ENCODE measurements around the gene HOPX. TPM values are rescaled to one million over a fixed set of nuclear protein-coding genes. Genes with fewer than 3 reads are reported as not detected.
"Not testable (repeated sequence)": the region's sequence is repeated elsewhere in the genome, so short reads cannot be mapped to it uniquely, and the experiment has no call there.

Gene HOPX
- total RNA-seq, 4 donors from 2014 or later, result 271 to 316 (median 289) TPM

GRCh38 chr4:56698329-56698728, 17.2 kb upstream of the HOPX start:
- TF ChIP-seq CTCF (IDR thresholded peaks at IDR 0.05) (no peak), POLR2A (IDR thresholded peaks at IDR 0.05) (no peak)
- peak overlapping the region in 2 of 3 donors; percentile 2 to 21 for H3K27ac ChIP-seq
- no peaks in the 10 kb centered on the region for H3K9me3 ChIP-seq
- H3K36me3 ChIP-seq, result no peaks in the 10 kb centered on the region
- H3K4me3 ChIP-seq (replicated peaks in 1 of 3), result no peak overlapping the region
- intact Hi-C loops (cut with DNase I), result no loop called here
- no peaks in the 10 kb centered on the region for H3K27me3 ChIP-seq
- DNase-seq, result peak; percentile 82 to 83
- WGBS, 2 donors, result 37 to 47% methylated on average over 4 of the region's 4 CpGs
- H3K4me1 ChIP-seq, result peaks cover 12 to 21% of the 10 kb centered on the region in 2 donors

- 81 to 87% methylated on average over 5 of the region's 5 CpGs for WGBS, 2 donors
- Histone ChIP-seq H3K27me3 (no peaks in the 10 kb centered on the region), H3K4me1 (peaks cover 20 to 33% of the 10 kb centered on the region in 2 donors), H3K9me3 (no peaks in the 10 kb centered on the region), H3K27ac (no peak overlapping the region), H3K36me3 (no peaks in the 10 kb centered on the region), H3K4me3 (replicated peaks in 1 of 3) (no peak overlapping the region)
- TF ChIP-seq CTCF (IDR thresholded peaks at IDR 0.05) (no peak), POLR2A (IDR thresholded peaks at IDR 0.05) (no peak)
- no peak for DNase-seq
- intact Hi-C loops (cut with DNase I), result no loop called here
Measured at GRCh38 chr4:56696056-56696455, 15.0 kb upstream of the HOPX start.

DNA sequence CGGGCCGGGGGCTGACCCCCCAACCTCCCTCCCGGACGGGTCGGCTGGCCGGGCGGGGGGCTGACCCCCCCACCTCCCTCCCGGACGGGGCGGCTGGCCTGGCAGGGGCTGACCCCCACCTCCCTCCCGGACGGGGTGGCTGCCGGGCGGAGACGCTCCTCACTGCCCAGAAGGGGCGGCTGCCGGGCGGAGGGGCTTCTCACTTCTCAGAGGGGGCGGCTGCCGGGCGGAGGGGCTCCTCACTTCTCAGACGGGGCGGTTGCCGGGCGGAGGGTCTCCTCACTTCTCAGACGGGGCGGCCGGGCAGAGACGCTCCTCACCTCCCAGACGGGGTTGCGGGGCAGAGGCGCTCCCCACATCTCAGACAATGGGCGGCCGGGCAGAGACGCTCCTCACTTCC, 12.4 kb upstream of the HOPX start:
- DNase-seq; H3K36me3 ChIP-seq; H3K9me3 ChIP-seq; H3K27ac ChIP-seq; intact Hi-C loops (cut with DNase I); H3K4me3 ChIP-seq (replicated peaks in 1 of 3); H3K27me3 ChIP-seq: not testable (repeated sequence)
- H3K4me1 ChIP-seq, result peaks cover 15 to 39% of the 10 kb centered on the region in 2 donors
- 67 to 90% methylated on average over 3 to 6 of the region's 35 CpGs for WGBS, 2 donors

DNA sequence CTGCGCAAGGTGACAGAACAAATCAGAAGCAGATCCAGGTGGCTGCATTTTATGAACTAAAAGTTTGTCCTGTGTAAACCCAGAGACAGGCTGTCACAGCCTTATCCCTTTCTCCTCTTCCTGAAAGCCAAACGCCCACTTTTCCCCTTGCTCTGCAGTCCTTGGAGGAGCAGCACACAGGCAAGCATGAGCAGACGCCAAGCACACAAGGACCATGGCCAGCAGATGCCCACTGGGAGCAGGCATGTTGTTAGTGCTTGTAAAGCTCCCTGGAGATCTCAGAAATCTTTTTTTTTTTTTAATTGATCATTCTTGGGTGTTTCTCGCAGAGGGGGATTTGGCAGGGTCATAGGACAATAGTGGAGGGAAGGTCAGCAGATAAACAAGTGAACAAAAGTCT, 11.5 kb upstream of the HOPX start:
- intact Hi-C loops (cut with DNase I), result no loop called here
- Histone ChIP-seq H3K27ac (peak overlapping the region; percentile 15 to 87 (median 69)), H3K4me1 (peaks cover 8 to 32% of the 10 kb centered on the region in 2 donors), H3K36me3 (no peaks in the 10 kb centered on the region), H3K27me3 (no peaks in the 10 kb centered on the region), H3K4me3 (replicated peaks in 1 of 3) (no peak overlapping the region), H3K9me3 (no peaks in the 10 kb centered on the region)
- DNase-seq, result peak; percentile 69
- TF ChIP-seq POLR2A (IDR thresholded peaks at IDR 0.05) (no peak), CTCF (IDR thresholded peaks at IDR 0.05) (no peak)
- WGBS, 2 donors, result 29 to 40% methylated on average over 4 of the region's 4 CpGs

DNA sequence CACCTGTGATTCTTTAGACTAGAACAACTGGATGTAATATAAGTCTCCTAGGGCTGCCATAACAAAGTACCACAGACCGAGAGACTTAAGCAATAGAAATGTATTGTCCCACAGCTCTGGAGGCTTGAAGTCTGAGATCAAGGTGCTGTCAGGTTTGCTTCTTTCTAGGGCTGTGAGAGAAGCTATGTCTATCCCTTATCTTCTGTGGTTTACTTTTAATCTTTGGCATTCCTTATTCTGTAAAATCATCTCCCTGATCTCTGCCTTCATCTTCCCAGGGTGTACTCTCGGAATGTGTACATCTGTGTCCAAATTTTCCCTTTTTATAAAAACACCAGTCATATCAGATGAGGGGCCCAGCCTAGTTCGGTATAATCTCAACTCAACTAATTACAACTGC, 10.3 kb upstream of the HOPX start:
- Histone ChIP-seq H3K27ac (peak overlapping the region in 1 of 3 donors; percentile 87), H3K9me3 (no peaks in the 10 kb centered on the region), H3K4me1 (peaks cover 8 to 41% of the 10 kb centered on the region in 2 donors), H3K4me3 (replicated peaks in 1 of 3) (no peak overlapping the region), H3K36me3 (no peaks in the 10 kb centered on the region), H3K27me3 (no peaks in the 10 kb centered on the region)
- WGBS, 2 donors, result 60 to 84% methylated on average over 3 of the region's 3 CpGs
- intact Hi-C loops (cut with DNase I), result no loop called here
- no peak for TF ChIP-seq CTCF (IDR thresholded peaks at IDR 0.05)
- no peak for TF ChIP-seq POLR2A (IDR thresholded peaks at IDR 0.05)
- no peak for DNase-seq

DNA sequence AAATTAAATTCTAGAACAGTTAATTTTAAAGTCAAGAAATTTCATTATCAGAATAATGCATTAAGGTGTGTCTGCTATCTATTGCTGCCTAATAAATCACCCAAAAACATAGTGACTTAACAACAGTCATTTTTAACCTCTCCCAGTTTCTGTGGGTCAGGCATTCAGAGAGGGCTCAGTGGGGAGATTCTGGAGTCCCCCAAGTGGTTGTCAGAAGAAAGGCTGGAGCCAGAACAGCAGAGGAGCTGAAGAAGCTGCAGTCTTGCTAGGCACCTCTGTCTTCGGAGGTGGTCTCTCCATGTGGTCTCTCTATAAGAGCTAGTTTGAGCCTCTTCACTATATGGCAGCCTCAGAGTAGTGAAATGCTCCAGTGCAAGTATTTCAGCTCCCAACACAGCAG, 9.3 kb upstream of the HOPX start:
- DNase-seq, result no peak
- no peaks in the 10 kb centered on the region for H3K36me3 ChIP-seq
- no peaks in the 10 kb centered on the region for H3K9me3 ChIP-seq
- no peak overlapping the region for H3K27ac ChIP-seq
- TF ChIP-seq CTCF (IDR thresholded peaks at IDR 0.05) (no peak), POLR2A (IDR thresholded peaks at IDR 0.05) (no peak)
- no peaks in the 10 kb centered on the region for H3K27me3 ChIP-seq
- H3K4me3 ChIP-seq (replicated peaks in 1 of 3), result no peak overlapping the region
- peaks cover 8 to 38% of the 10 kb centered on the region in 2 donors for H3K4me1 ChIP-seq
- intact Hi-C loops (cut with DNase I), result no loop called here
- WGBS, 2 donors, result 81 to 100% methylated on average over 1 of the region's 1 CpG
